ENCODE results near the gene RAD51B. TPM values are rescaled to one million over a fixed set of nuclear protein-coding genes. Genes with fewer than 3 reads are reported as not detected.
A peak's percentile ranks its signal among the peaks of the same experiment; 100 is the strongest.

The RAD51B gene
- total RNA-seq, 4 donors from 2014 or later, result 12.6 to 26.4 (median 16.7) TPM

DNA sequence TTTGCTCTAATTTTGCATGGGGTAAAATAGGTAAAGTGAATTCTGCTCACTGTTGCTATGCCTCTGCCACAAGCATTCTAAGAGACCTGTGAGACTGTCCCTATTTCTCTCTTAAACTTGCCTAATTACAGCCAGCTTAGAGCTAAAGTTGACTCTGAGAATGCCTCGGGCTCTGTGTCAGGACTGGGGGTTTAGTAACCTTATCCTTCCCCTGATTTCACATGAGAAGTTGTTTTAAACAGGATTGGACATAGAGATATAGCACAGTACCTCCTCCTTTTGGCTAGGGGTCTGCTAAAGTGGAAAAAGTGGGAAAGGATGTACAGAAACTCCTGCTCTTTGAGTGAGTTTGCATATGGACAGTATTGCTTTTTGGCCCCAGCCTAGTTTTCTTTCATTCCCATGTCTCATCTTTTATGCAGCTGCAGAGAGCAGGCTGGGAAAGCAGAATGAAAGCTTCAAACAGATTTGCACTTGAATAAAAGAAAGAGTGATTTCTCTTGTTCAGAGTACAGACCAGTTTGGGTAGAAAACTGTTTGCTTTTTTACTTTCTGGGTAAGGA is 122.0 kb downstream of the RAD51B start:
- WGBS, 2 donors, result 21 to 32% methylated on average over 1 of the region's 1 CpG
- Histone ChIP-seq H3K4me1 (peaks cover 0 to 44% (median 22%) of the 10 kb centered on the region in 4 donors), H3K27ac (peak overlapping the region; percentile 24 to 89 (median 54)), H3K9me3 (no peaks in the 10 kb centered on the region), H3K4me3 (no peak overlapping the region), H3K36me3 (no peaks in the 10 kb centered on the region), H3K27me3 (no peaks in the 10 kb centered on the region)
- TF ChIP-seq POLR2A (IDR thresholded peaks at IDR 0.05) (no peak), EP300 (IDR thresholded peaks at IDR 0.05) (no peak)
- TF ChIP-seq, protein P1, sequence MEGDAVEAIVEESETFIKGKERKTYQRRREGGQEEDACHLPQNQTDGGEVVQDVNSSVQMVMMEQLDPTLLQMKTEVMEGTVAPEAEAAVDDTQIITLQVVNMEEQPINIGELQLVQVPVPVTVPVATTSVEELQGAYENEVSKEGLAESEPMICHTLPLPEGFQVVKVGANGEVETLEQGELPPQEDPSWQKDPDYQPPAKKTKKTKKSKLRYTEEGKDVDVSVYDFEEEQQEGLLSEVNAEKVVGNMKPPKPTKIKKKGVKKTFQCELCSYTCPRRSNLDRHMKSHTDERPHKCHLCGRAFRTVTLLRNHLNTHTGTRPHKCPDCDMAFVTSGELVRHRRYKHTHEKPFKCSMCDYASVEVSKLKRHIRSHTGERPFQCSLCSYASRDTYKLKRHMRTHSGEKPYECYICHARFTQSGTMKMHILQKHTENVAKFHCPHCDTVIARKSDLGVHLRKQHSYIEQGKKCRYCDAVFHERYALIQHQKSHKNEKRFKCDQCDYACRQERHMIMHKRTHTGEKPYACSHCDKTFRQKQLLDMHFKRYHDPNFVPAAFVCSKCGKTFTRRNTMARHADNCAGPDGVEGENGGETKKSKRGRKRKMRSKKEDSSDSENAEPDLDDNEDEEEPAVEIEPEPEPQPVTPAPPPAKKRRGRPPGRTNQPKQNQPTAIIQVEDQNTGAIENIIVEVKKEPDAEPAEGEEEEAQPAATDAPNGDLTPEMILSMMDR (IDR thresholded peaks at IDR 0.05), result no peak
- no peak for DNase-seq (ENCODE audit: low spot score in 2 of 2)

DNA sequence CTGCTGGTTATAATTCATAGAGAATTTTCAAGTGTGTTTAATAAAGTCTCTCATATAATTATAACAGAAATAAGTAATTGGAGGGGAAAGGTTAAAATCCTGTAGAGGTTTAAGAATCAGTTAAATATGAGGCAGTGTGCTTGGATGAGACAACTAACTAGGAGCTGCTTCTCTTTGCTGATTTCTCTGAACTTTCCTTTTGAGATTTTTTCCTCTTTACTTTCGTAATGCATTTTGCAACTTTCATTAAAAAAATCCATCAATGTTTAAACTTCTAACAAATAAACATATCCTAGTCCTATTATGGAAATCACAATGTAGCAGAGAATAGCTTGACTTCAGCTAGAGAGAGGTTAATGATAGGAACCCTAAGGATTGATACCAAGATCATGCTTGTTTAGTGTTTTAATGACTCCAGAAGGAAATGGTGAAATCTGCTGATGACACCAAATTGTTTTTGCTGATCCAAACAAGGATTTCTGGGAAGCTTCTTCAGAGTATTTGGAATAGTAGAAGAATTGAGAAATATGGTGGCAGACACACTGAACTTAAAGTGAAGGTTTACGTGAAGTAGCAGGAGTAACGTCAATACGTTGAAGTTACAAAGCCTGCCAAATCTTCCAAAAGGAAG is 122.6 kb downstream of the RAD51B start:
- no peaks in the 10 kb centered on the region for H3K27me3 ChIP-seq
- H3K27ac ChIP-seq, result peak overlapping the region in 3 of 4 donors; percentile 26 to 89 (median 83)
- H3K4me1 ChIP-seq, result peaks cover 0 to 44% (median 22%) of the 10 kb centered on the region in 4 donors
- DNase-seq (ENCODE audit: low spot score in 2 of 2), result no peak
- H3K9me3 ChIP-seq, result no peaks in the 10 kb centered on the region
- TF ChIP-seq, protein P1 (IDR thresholded peaks at IDR 0.05), result no peak
- no peak for TF ChIP-seq POLR2A (IDR thresholded peaks at IDR 0.05)
- peak in 1 of 2 donors; percentile 66 for TF ChIP-seq EP300 (IDR thresholded peaks at IDR 0.05)
- no peak overlapping the region for H3K4me3 ChIP-seq
- WGBS, 2 donors, result 63 to 75% methylated on average over 4 of the region's 4 CpGs
- no peaks in the 10 kb centered on the region for H3K36me3 ChIP-seq

DNA sequence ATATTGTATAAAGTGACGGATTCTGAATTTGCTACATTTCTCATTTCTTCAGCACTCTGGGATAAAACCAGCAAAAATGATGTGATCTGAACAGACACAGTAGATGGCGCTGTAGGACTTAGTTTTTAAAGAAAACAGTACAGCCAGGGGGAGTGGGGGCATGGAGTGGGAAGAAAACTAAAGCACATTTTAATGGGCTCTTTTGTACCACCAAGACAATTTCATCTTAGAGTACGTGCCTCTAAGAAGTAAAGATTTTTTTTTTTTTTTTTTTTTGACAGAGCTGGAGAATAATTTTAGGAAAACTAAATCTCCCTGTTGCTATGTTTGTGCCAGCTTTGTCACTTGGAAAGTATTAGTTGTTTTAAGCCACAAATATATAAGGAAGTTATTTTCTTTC is 124.4 kb downstream of the RAD51B start:
- Histone ChIP-seq H3K27ac (peak overlapping the region in 2 of 4 donors; percentile 56 to 83), H3K4me1 (peaks cover 0 to 44% (median 22%) of the 10 kb centered on the region in 4 donors), H3K9me3 (no peaks in the 10 kb centered on the region), H3K4me3 (no peak overlapping the region), H3K27me3 (no peaks in the 10 kb centered on the region), H3K36me3 (no peaks in the 10 kb centered on the region)
- WGBS, 2 donors, result 5 to 7% methylated on average over 3 of the region's 3 CpGs
- TF ChIP-seq, protein P1 (IDR thresholded peaks at IDR 0.05), result peak; percentile 66 to 93 (median 75)
- TF ChIP-seq POLR2A (IDR thresholded peaks at IDR 0.05) (no peak), EP300 (IDR thresholded peaks at IDR 0.05) (peak in 1 of 2 donors; percentile 69)
- peak; percentile 23 to 92 for DNase-seq (ENCODE audit: low spot score in 2 of 2)

DNA sequence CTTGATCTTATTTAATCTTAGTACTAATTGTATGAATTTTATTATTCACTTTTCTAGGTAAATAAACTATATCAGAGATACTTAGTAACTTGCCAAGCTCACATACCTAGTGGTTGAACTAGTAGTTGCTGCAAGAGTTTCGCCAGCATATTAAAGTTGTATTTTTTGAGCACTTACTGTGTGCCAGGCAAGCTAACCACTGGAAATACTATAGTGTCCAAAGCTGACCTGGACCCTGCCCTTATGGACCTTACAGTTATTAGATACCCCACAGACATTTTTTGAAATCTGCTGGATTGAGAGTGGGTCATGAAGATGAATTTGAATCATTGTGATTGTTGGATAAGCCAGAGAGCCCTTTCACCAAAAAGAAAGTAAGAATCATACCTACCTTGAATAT is 125.0 kb downstream of the RAD51B start:
- Histone ChIP-seq H3K9me3 (no peaks in the 10 kb centered on the region), H3K27me3 (no peaks in the 10 kb centered on the region), H3K4me1 (peaks cover 0 to 42% (median 22%) of the 10 kb centered on the region in 4 donors), H3K36me3 (no peaks in the 10 kb centered on the region), H3K4me3 (no peak overlapping the region), H3K27ac (peak overlapping the region in 2 of 4 donors; percentile 47 to 56)
- TF ChIP-seq EP300 (IDR thresholded peaks at IDR 0.05) (no peak), POLR2A (IDR thresholded peaks at IDR 0.05) (no peak)
- TF ChIP-seq, protein P1 (IDR thresholded peaks at IDR 0.05), result no peak
- 89 to 95% methylated on average over 1 of the region's 1 CpG for WGBS, 2 donors
- no peak for DNase-seq (ENCODE audit: low spot score in 2 of 2)

DNA sequence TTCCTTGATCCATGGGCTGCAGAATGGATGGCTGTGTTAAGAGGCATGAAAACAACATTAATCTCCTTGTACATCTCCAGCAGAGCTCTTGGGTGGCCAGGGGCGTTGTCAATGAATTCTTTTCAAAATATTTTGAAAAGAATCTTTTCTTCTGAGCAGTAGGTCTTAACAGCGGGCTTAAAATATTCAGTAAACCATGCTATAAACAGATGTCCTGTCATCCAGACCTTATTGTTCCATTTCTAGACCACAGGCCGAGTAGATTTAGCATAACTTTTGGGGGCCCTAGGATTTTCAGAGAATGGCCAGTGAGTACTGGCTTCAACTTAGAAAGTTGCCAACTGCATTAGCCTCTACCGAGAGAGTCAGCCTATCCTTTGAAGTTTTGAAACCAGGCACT is 130.2 kb downstream of the RAD51B start:
- Histone ChIP-seq H3K36me3 (no peaks in the 10 kb centered on the region), H3K27me3 (no peaks in the 10 kb centered on the region), H3K4me1 (peaks cover 0 to 2% (median under 1%) of the 10 kb centered on the region in 4 donors), H3K27ac (no peak overlapping the region), H3K4me3 (no peak overlapping the region), H3K9me3 (no peaks in the 10 kb centered on the region)
- DNase-seq (ENCODE audit: low spot score in 2 of 2), result no peak
- no peak for TF ChIP-seq EP300 (IDR thresholded peaks at IDR 0.05)
- TF ChIP-seq POLR2A (IDR thresholded peaks at IDR 0.05), result no peak
- TF ChIP-seq, protein P1 (IDR thresholded peaks at IDR 0.05), result no peak
- 81 to 85% methylated on average over 4 of the region's 4 CpGs for WGBS, 2 donors

Measured in tibial nerve (tissue), 4 donors.